ENCODE measurements around the gene CRTC1.

Gene CRTC1

DNA sequence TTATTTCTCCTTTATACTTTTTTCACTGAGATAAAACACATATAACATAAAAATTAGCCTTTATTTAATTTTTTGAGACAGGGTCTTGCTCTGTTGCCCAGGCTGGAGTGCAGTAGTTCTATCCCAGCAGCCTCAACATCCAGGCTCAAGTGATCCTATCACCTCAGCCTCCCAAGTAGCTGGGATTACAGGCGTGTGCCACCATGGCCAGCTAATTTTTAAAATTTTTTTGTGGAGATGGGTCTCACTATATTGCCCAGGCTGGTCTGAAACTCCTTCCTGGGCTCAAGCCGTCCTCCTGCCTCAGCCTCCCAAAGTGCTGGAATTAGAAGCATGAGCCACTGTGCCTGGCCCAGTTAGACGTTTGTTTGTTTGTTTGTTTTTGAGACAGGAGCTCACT, 28.4 kb downstream of the CRTC1 start:
- CTCF ChIA-PET: no interaction called here
- DNase-seq (ENCODE audit: extremely low spot score): no peak
- POLR2A ChIA-PET: interaction anchor here (0.6 kb wide), 1 partner anchor 29 kb away, joined by 3 read pairs; no protein-coding TSS in a partner anchor
- no peak for TF ChIP-seq L3MBTL2 (conservative IDR thresholded peaks at IDR 0.05)
- TF ChIP-seq NFRKB (IDR thresholded peaks at IDR 0.05): no peak
- TF ChIP-seq BHLHE40 (IDR thresholded peaks at IDR 0.05; ENCODE audit: borderline replicate concordance): no peak
- no peak for TF ChIP-seq LEF1 (IDR thresholded peaks at IDR 0.05; ENCODE audit: borderline replicate concordance)

DNA sequence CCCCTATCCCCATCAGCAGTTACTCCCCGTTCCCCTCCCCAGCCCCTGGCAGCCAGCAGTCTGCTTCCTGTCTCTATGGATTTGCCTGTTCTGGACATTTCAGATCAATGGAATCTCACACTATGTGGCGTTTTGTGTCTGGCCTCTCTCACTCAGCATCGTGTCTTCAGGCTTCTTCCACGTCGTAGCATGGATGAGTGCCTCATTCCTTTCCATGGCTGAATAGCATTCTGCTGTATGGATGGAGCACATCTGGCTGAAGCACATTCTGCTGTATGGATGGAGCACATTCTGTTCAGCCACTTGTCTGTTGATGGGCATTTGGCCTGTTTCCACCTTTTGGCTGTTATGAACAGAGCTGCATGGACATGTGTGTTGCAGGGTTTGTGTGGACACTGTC, 29.5 kb downstream of the CRTC1 start:
- DNase-seq (ENCODE audit: extremely low spot score): no peak
- CTCF ChIA-PET: interaction anchor here (0.6 kb wide), 1 partner anchor 11 kb away, joined by 5 read pairs; no protein-coding TSS in a partner anchor
- POLR2A ChIA-PET: no interaction called here
- TF ChIP-seq ELF4 (IDR thresholded peaks at IDR 0.05) (no peak), SP1 (IDR thresholded peaks at IDR 0.05) (no peak), SUZ12 (IDR thresholded peaks at IDR 0.05) (no peak), BHLHE40 (IDR thresholded peaks at IDR 0.05; ENCODE audit: borderline replicate concordance) (no peak), LEF1 (IDR thresholded peaks at IDR 0.05; ENCODE audit: borderline replicate concordance) (no peak), NFRKB (IDR thresholded peaks at IDR 0.05) (no peak), ZNF384 (IDR thresholded peaks at IDR 0.05) (no peak), TARDBP (IDR thresholded peaks at IDR 0.05) (no peak), FOXA1 (IDR thresholded peaks at IDR 0.05) (no peak), CTBP1 (IDR thresholded peaks at IDR 0.05; ENCODE audit: borderline replicate concordance) (no peak), HDGF (IDR thresholded peaks at IDR 0.05; ENCODE audit: borderline replicate concordance) (no peak)
- TF ChIP-seq, protein P1, sequence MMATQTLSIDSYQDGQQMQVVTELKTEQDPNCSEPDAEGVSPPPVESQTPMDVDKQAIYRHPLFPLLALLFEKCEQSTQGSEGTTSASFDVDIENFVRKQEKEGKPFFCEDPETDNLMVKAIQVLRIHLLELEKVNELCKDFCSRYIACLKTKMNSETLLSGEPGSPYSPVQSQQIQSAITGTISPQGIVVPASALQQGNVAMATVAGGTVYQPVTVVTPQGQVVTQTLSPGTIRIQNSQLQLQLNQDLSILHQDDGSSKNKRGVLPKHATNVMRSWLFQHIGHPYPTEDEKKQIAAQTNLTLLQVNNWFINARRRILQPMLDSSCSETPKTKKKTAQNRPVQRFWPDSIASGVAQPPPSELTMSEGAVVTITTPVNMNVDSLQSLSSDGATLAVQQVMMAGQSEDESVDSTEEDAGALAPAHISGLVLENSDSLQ (IDR thresholded peaks at IDR 0.05): no peak

DNA sequence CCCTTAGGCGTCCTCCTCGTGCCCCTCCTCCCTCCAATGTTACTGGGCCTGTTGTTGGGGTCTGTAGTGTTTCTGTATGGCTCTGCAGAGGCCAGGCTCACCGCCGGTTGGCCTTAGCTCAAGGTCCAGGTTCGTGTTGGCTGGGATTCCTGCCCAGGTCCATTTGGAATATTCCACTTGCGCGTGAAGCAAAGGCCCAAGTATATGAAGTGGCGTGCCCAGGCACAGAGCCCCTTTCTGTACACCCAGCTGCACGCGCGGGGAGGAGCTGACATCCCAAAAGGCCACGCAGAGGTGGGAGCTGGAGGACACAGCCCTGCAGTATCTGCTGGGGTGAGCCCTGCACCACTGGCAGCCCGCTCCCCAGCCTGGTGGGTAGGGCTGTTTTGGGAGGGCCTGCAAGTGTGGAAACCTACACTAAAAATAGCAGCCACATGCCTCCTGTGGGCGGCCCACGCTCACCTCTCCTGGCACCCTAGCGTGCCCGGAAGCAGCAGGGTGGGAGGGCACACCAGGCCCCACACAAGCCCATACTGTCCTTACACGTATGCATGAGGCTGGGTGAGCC, 30.2 kb downstream of the CRTC1 start:
- ChIA-PET CTCF (interaction anchor here (0.7 kb wide), 1 partner anchor 41 kb away, joined by 6 read pairs; no protein-coding TSS in a partner anchor), POLR2A (no interaction called here)
- no peak for TF ChIP-seq ELF4 (IDR thresholded peaks at IDR 0.05)
- TF ChIP-seq L3MBTL2 (conservative IDR thresholded peaks at IDR 0.05): no peak
- TF ChIP-seq SUZ12 (IDR thresholded peaks at IDR 0.05): no peak
- TF ChIP-seq BHLHE40 (IDR thresholded peaks at IDR 0.05; ENCODE audit: borderline replicate concordance): no peak
- no peak for TF ChIP-seq NFRKB (IDR thresholded peaks at IDR 0.05)
- no peak for TF ChIP-seq CTBP1 (IDR thresholded peaks at IDR 0.05; ENCODE audit: borderline replicate concordance)
- TF ChIP-seq LEF1 (IDR thresholded peaks at IDR 0.05; ENCODE audit: borderline replicate concordance): no peak
- no peak for TF ChIP-seq ZNF384 (IDR thresholded peaks at IDR 0.05)
- TF ChIP-seq HDGF (IDR thresholded peaks at IDR 0.05; ENCODE audit: borderline replicate concordance): no peak
- TF ChIP-seq FOXK2 (IDR thresholded peaks at IDR 0.05): no peak
- DNase-seq (ENCODE audit: extremely low spot score): no peak

DNA sequence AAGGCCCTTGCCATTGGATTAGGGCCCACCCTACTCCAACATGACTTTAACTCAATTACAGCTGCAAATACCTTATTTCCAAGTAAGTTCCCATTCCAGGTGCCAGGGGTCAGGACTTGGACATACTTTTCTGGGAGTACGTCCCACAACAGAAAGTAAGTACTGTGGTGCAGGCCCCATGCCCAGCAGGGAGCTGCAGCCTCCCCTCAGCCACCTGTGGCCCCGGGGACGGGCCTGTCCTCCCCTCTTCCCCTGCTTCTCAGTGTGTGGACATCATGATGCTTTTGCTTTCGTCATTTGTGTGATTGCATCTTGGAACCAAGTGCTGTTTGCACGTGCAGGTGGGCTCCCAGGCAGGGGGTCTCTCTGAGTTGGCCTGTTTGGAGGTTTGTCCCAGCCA, 31.9 kb downstream of the CRTC1 start:
- DNase-seq (ENCODE audit: extremely low spot score): no peak
- ChIA-PET POLR2A (no interaction called here), CTCF (no interaction called here)
- no peak for TF ChIP-seq CTBP1 (IDR thresholded peaks at IDR 0.05; ENCODE audit: borderline replicate concordance)
- no peak for TF ChIP-seq HDGF (IDR thresholded peaks at IDR 0.05; ENCODE audit: borderline replicate concordance)
- no peak for TF ChIP-seq SUZ12 (IDR thresholded peaks at IDR 0.05)
- no peak for TF ChIP-seq SP1 (IDR thresholded peaks at IDR 0.05)

DNA sequence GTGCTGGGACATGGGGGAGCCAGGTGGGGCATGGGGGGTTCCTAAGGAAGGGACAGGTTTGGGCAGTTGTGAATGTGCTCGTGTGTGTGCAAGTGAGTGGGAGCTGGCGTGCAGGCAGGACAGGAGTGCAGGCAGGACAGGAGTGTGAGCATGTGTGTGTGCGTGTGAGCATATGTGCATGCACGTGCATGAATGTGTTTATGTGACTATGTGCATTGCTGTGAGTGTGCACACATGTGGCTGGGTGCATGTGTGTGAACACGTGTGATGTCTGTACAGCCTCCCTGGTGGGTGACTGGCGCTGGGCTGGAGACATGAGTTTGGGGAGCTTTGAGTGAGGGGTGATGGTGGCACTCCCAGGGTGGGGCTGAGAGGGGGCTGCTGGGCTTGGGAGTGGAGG, 33.4 kb downstream of the CRTC1 start:
- TF ChIP-seq NFRKB (IDR thresholded peaks at IDR 0.05) (no peak), ZNF384 (IDR thresholded peaks at IDR 0.05) (no peak), CTBP1 (IDR thresholded peaks at IDR 0.05; ENCODE audit: borderline replicate concordance) (no peak), SUZ12 (IDR thresholded peaks at IDR 0.05) (no peak), FOXK2 (IDR thresholded peaks at IDR 0.05) (no peak), SP1 (IDR thresholded peaks at IDR 0.05) (no peak), ELF4 (IDR thresholded peaks at IDR 0.05) (no peak), L3MBTL2 (conservative IDR thresholded peaks at IDR 0.05) (no peak), BHLHE40 (IDR thresholded peaks at IDR 0.05; ENCODE audit: borderline replicate concordance) (no peak)
- ChIA-PET POLR2A (no interaction called here), CTCF (no interaction called here)
- no peak for DNase-seq (ENCODE audit: extremely low spot score)

DNA sequence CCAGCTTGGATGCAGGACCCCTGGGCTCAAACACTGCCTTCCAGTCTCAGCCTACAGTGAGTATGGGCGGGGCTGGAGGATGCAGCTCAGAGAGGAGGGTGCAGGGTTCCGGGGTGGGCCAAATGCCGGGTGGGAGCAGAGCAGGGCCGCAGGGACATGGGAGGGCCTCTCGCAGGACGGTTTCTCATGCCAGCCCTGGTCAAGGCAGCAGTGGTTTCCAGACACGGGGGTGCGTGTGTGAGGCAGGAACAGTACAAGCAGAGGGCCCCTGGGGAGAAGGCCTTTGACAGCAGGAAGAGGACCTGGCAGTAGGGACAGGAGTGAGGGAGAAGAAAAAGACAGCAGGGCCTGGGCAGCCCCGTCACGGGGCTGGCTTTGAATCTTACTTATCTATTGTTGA, 34.1 kb downstream of the CRTC1 start:
- DNase-seq (ENCODE audit: extremely low spot score): no peak
- TF ChIP-seq FOXM1 (IDR thresholded peaks at IDR 0.05; ENCODE audit: borderline replicate concordance) (no peak), NFRKB (IDR thresholded peaks at IDR 0.05) (no peak), SP1 (IDR thresholded peaks at IDR 0.05) (no peak), TARDBP (IDR thresholded peaks at IDR 0.05) (no peak), ELF4 (IDR thresholded peaks at IDR 0.05) (no peak), FOXA1 (IDR thresholded peaks at IDR 0.05) (no peak), HDGF (IDR thresholded peaks at IDR 0.05; ENCODE audit: borderline replicate concordance) (no peak), FOXK2 (IDR thresholded peaks at IDR 0.05) (no peak)
- ChIA-PET CTCF (no interaction called here), POLR2A (no interaction called here)

DNA sequence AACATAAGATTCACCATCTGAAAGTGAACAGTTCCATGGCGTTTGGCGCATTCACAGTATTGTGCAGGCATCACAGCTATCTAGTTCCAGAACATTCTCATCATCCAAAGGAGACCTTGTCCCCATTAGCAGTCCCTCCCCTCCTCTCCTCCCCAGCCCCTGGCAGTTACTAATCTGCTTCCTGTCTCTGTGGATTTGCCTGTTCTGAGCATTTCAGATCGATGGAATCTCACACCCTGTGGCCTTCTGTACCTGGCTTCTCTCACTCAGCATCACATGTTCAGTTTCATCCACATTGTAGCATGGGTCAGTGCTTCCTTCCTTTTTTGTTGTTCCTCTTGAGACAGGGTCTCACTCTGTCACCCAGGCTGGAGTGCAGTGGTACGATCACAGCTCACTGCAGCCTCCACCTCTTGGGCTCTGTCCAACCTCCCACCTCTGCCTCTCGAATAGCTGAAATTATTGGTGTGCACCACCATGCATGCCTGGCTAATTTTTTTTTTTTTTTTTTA, 34.6 kb downstream of the CRTC1 start:
- TF ChIP-seq ARNT (IDR thresholded peaks at IDR 0.05) (no peak), FOXM1 (IDR thresholded peaks at IDR 0.05; ENCODE audit: borderline replicate concordance) (no peak), ZNF384 (IDR thresholded peaks at IDR 0.05) (no peak)
- no peak for DNase-seq (ENCODE audit: extremely low spot score)
- CTCF ChIA-PET: no interaction called here
- POLR2A ChIA-PET: no interaction called here

DNA sequence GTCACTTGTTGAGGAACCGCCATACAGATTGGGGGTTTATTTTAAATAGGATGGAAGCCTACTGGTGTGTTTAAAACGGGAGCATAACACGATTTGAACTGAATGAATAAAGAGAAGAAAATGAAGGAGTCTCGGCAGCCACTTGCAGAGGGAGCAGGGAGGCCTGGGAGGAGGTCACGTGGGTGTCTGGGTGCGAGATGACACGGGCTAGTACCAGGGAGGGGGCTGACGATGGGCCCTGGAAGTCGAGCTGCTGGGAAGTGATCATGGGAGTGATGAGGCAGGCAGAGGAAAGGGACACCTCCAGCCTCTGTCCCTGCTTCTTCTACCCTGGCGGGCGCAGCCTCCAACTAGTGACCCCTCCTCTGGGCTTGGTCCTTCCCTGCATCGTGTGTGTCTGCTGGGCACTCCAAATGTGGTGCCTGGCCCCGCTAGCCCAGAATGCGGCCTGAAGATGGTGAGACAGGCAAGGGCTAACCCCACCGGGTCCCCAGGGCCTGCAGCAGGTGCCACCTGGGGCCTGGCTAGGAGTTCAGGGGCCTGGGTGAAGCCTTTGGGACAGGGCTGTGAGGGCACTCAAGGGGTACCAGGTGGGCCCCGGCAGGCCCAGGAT, 35.5 kb downstream of the CRTC1 start:
- ChIA-PET CTCF (no interaction called here), POLR2A (no interaction called here)
- no peak for TF ChIP-seq SUZ12 (IDR thresholded peaks at IDR 0.05)
- no peak for TF ChIP-seq FOXM1 (IDR thresholded peaks at IDR 0.05; ENCODE audit: borderline replicate concordance)
- DNase-seq (ENCODE audit: extremely low spot score): no peak
